ENCODE results near the gene HEG1. TPM values are rescaled to one million over a fixed set of nuclear protein-coding genes. Genes with fewer than 3 reads are reported as not detected.
A peak's percentile ranks its signal among the peaks of the same experiment; 100 is the strongest.
"Not testable (repeated sequence)": the region's sequence is repeated elsewhere in the genome, so short reads cannot be mapped to it uniquely, and the experiment has no call there.

HEG1 gene
- total RNA-seq, 2 donors from 2014 or later: 120 to 149 TPM

- ATAC-seq (no peak), DNase-seq (no peak)
- intact Hi-C loops (cut with DNase I): no loop called here
Measured at GRCh38 chr3:124972457-124972856, 83.3 kb downstream of the HEG1 start.

- no peak for ATAC-seq
- no peak for DNase-seq
- intact Hi-C loops (cut with DNase I): no loop called here
Measured at GRCh38 chr3:124969963-124970722, 85.7 kb downstream of the HEG1 start.

GRCh38 chr3:124969190-124969589, 86.6 kb downstream of the HEG1 start:
- DNase-seq: no peak
- intact Hi-C loops (cut with DNase I): no loop called here
- no peak for ATAC-seq

- ATAC-seq: no peak
- DNase-seq: no peak
- intact Hi-C loops (cut with DNase I): no loop called here
Measured at GRCh38 chr3:124967964-124968363, 87.8 kb downstream of the HEG1 start.

- intact Hi-C loops (cut with DNase I): no loop called here
- no peak for DNase-seq
- ATAC-seq: peak; percentile 24 to 35
Measured at GRCh38 chr3:124966521-124967445, 89.0 kb downstream of the HEG1 start.

- ATAC-seq: no peak
- no peak for DNase-seq
- intact Hi-C loops (cut with DNase I): no loop called here
Measured at GRCh38 chr3:124965413-124965812, 90.4 kb downstream of the HEG1 start.

- DNase-seq (no peak), ATAC-seq (no peak)
- intact Hi-C loops (cut with DNase I): no loop called here
Measured at GRCh38 chr3:124964387-124964786, 91.4 kb downstream of the HEG1 start.

- ATAC-seq: peak; percentile 10 to 20
- intact Hi-C loops (cut with DNase I): no loop called here
- no peak for DNase-seq
Measured at GRCh38 chr3:124963755-124964154, 92.0 kb downstream of the HEG1 start.

- intact Hi-C loops (cut with DNase I): no loop called here
- ATAC-seq (no peak), DNase-seq (no peak)
Measured at GRCh38 chr3:124962403-124962940, 93.3 kb downstream of the HEG1 start.

- intact Hi-C loops (cut with DNase I): no loop called here
- ATAC-seq (no peak), DNase-seq (no peak)
Measured at GRCh38 chr3:124960698-124961097, 95.1 kb downstream of the HEG1 start.

GRCh38 chr3:124960105-124960504, 95.7 kb downstream of the HEG1 start:
- DNase-seq: no peak
- no peak for ATAC-seq
- intact Hi-C loops (cut with DNase I): no loop called here

GRCh38 chr3:124957951-124958350, 97.8 kb downstream of the HEG1 start:
- DNase-seq; intact Hi-C loops (cut with DNase I); ATAC-seq: not testable (repeated sequence)

GRCh38 chr3:124952282-124952855, 103.4 kb downstream of the HEG1 start:
- no peak for DNase-seq
- ATAC-seq: no peak
- intact Hi-C loops (cut with DNase I): no loop called here

- intact Hi-C loops (cut with DNase I): no loop called here
- DNase-seq (no peak), ATAC-seq (peak in 1 of 2 donors; percentile 27)
Measured at GRCh38 chr3:124951511-124952281, 104.1 kb downstream of the HEG1 start.

GRCh38 chr3:124950026-124950425, 105.8 kb downstream of the HEG1 start:
- intact Hi-C loops (cut with DNase I): no loop called here
- ATAC-seq: no peak
- no peak for DNase-seq

GRCh38 chr3:124942613-124943012, 113.2 kb downstream of the HEG1 start:
- intact Hi-C loops (cut with DNase I): no loop called here
- DNase-seq: no peak
- ATAC-seq: no peak

GRCh38 chr3:124941771-124942170, 114.0 kb downstream of the HEG1 start:
- ATAC-seq: no peak
- intact Hi-C loops (cut with DNase I): no loop called here
- no peak for DNase-seq

- DNase-seq (no peak), ATAC-seq (no peak)
- intact Hi-C loops (cut with DNase I): no loop called here
Measured at GRCh38 chr3:124939661-124940060, 116.1 kb downstream of the HEG1 start.

GRCh38 chr3:124938896-124939295, 116.9 kb downstream of the HEG1 start:
- no peak for ATAC-seq
- intact Hi-C loops (cut with DNase I): no loop called here
- DNase-seq: no peak

Data from left cardiac atrium (tissue), 4 donors.